ENCODE measurements around the gene NBPF12. TPM values are rescaled to one million over a fixed set of nuclear protein-coding genes. Genes with fewer than 3 reads are reported as not detected.
"Not testable (repeated sequence)": the region's sequence is repeated elsewhere in the genome, so short reads cannot be mapped to it uniquely, and the experiment has no call there.

Gene NBPF12
- total RNA-seq, 1 experiment from 2014 or later, result 9.5 TPM

DNA sequence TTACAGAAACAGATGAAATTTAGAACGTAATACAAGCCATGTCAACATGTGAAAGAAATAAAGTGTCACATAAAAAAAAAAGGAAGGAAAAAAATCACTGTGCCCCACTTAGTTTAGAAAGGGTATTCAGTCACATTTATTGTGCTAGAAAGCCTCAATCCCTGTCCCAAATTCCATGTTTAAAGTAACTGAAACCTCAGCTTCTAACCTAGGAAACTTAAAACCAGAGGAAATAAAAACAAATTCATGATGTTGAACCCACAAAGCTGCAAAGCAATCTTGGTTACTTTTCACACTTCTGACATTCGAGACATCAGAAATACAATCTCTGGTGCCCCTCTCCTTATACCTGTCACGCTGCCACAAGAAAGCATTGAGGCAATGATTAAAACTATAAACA lies 101.8 kb downstream of the NBPF12 start:
- DNase-seq, result no peak
- H3K27me3 Mint-ChIP-seq (ENCODE audit: unreplicated experiment), result peaks cover 58% of the 10 kb centered on the region
- CTCF ChIA-PET, result no interaction called here
- H3K9me3 Mint-ChIP-seq (ENCODE audit: low read depth, unreplicated experiment), result no peaks in the 10 kb centered on the region
- H3K4me3 Mint-ChIP-seq (ENCODE audit: low read depth, unreplicated experiment), result no peak overlapping the region
- H3K27ac Mint-ChIP-seq (ENCODE audit: unreplicated experiment), result no peak overlapping the region
- TF ChIP-seq CTCF (IDR thresholded peaks at IDR 0.05; ENCODE audit: unreplicated experiment), result no peak
- no peaks in the 10 kb centered on the region for H3K4me1 Mint-ChIP-seq (ENCODE audit: low read depth, unreplicated experiment)
- intact Hi-C loops (cut with micrococcal nuclease; ENCODE audit: unreplicated experiment), result loop anchor here (10.0 kb wide), 1 partner anchor 1945 kb away; no protein-coding TSS in a partner anchor
- H3K36me3 Mint-ChIP-seq (ENCODE audit: insufficient read depth, unreplicated experiment), result no peaks in the 10 kb centered on the region
- BruUV-seq (replicated peaks), result no TSS peak

DNA sequence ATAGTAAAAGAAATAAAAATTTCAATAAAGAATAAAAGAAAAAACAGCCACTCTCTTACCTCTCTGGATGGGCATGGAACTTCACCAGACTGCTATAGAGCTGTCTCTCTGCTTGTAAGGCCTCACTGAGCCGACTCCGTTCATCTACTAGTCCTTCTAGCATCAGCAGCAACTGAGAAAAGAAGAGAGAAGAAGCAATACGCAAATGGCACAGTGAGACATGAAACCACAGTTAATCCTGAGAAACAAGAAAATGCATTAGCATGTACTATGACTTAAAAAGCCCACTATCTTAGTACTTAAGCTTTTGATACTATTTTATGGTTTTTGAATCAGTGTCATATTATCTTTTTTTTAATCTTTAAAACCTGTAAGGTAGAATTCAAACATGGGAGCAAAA lies 104.8 kb downstream of the NBPF12 start:
- H3K4me3 Mint-ChIP-seq (ENCODE audit: low read depth, unreplicated experiment); H3K9me3 Mint-ChIP-seq (ENCODE audit: low read depth, unreplicated experiment); H3K27ac Mint-ChIP-seq (ENCODE audit: unreplicated experiment); H3K36me3 Mint-ChIP-seq (ENCODE audit: insufficient read depth, unreplicated experiment); intact Hi-C loops (cut with micrococcal nuclease; ENCODE audit: unreplicated experiment); BruUV-seq (replicated peaks); DNase-seq; H3K4me1 Mint-ChIP-seq (ENCODE audit: low read depth, unreplicated experiment): not testable (repeated sequence)
- H3K27me3 Mint-ChIP-seq (ENCODE audit: unreplicated experiment), result peaks cover 69% of the 10 kb centered on the region
- CTCF ChIA-PET, result interaction anchor here (0.7 kb wide), 2 partner anchors 18 to 1124 kb away, joined by 3 to 8 read pairs; no protein-coding TSS in a partner anchor

- BruUV-seq (replicated peaks); DNase-seq; intact Hi-C loops (cut with micrococcal nuclease; ENCODE audit: unreplicated experiment); H3K4me3 Mint-ChIP-seq (ENCODE audit: low read depth, unreplicated experiment); H3K9me3 Mint-ChIP-seq (ENCODE audit: low read depth, unreplicated experiment); H3K4me1 Mint-ChIP-seq (ENCODE audit: low read depth, unreplicated experiment); H3K27ac Mint-ChIP-seq (ENCODE audit: unreplicated experiment); H3K36me3 Mint-ChIP-seq (ENCODE audit: insufficient read depth, unreplicated experiment): not testable (repeated sequence)
- CTCF ChIA-PET, result interaction anchor here (0.6 kb wide), 1 partner anchor 666 kb away, joined by 3 read pairs; no protein-coding TSS in a partner anchor
- peaks cover 63% of the 10 kb centered on the region for H3K27me3 Mint-ChIP-seq (ENCODE audit: unreplicated experiment)
Observed at GRCh38 chr1:147044511-147044910, 106.4 kb downstream of the NBPF12 start.

Other genes with a start within 250 kb of the NBPF12 start
- 9.8 and 12.6 TPM in 2 replicates for gene PRKAB2, start 234.1 kb downstream of the NBPF12 start, total RNA-seq (2022)